Hindlimb muscle (tissue), 1 donor: ENCODE data around the gene SHCBP1L. TPM values are rescaled to one million over a fixed set of nuclear protein-coding genes. Genes with fewer than 3 reads are reported as not detected.

Experiments used
- DNase-seq: peaks from one replicate; pipeline ENCODE4 v3.0.0-alpha.2; 2013
- polyA plus RNA-seq: library from polyadenylated mRNA; unstranded; fragments of 120-200 nt; gene quantifications from one replicate; pipeline ENCODE4 v1.2.1, GENCODE V29; 2013; ENCODE audit not compliant: insufficient read length

The SHCBP1L gene
- 0.19 TPM for polyA plus RNA-seq

GRCh38 chr1:182952677-182953444 is at the start of gene SHCBP1L:
Gene SHCBP1L (minus strand): TSS chr1:182953166. CDS start chr1:182953133, 33 bp downstream.
- DNase-seq: peak; percentile 39

- DNase-seq: no peak
Observed at GRCh38 chr1:183002267-183002666, 49.3 kb upstream of the SHCBP1L start.

GRCh38 chr1:183000167-183000962 is 47.4 kb upstream of the SHCBP1L start:
- no peak for DNase-seq

- DNase-seq: no peak
Observed at GRCh38 chr1:182998482-182998881, 45.5 kb upstream of the SHCBP1L start.

GRCh38 chr1:182996816-182997215 is 43.9 kb upstream of the SHCBP1L start:
- no peak for DNase-seq

- DNase-seq: no peak
Observed at GRCh38 chr1:182995894-182996293, 42.9 kb upstream of the SHCBP1L start.

- no peak for DNase-seq
Observed at GRCh38 chr1:182993746-182994145, 40.8 kb upstream of the SHCBP1L start.

- DNase-seq: no peak
Observed at GRCh38 chr1:182990413-182991144, 37.6 kb upstream of the SHCBP1L start.

- DNase-seq: no peak
Observed at GRCh38 chr1:182985876-182986275, 32.9 kb upstream of the SHCBP1L start.

GRCh38 chr1:182984621-182985020 is 31.7 kb upstream of the SHCBP1L start:
- DNase-seq: no peak

- DNase-seq: no peak
Observed at GRCh38 chr1:182984138-182984537, 31.2 kb upstream of the SHCBP1L start.

- no peak for DNase-seq
Observed at GRCh38 chr1:182978151-182978853, 25.3 kb upstream of the SHCBP1L start.

- no peak for DNase-seq
Observed at GRCh38 chr1:182977480-182977879, 24.5 kb upstream of the SHCBP1L start.

- DNase-seq: no peak
Observed at GRCh38 chr1:182974506-182975191, 21.7 kb upstream of the SHCBP1L start.

GRCh38 chr1:182972829-182973228 is 19.9 kb upstream of the SHCBP1L start:
- DNase-seq: no peak

GRCh38 chr1:182972231-182972630 is 19.3 kb upstream of the SHCBP1L start:
- DNase-seq: no peak

GRCh38 chr1:182971219-182971618 is 18.3 kb upstream of the SHCBP1L start:
- DNase-seq: no peak

- DNase-seq: no peak
Observed at GRCh38 chr1:182968836-182969734, 16.1 kb upstream of the SHCBP1L start.

- no peak for DNase-seq
Observed at GRCh38 chr1:182968151-182968741, 15.3 kb upstream of the SHCBP1L start.

GRCh38 chr1:182965861-182966260 is 12.9 kb upstream of the SHCBP1L start:
- no peak for DNase-seq
